Activated T-cell treated with anti-CD3 and anti-CD28 coated beads for 48 hours (primary cell): ENCODE results near the gene ZYG11A.

Experiments used
- DNase-seq: peaks from one replicate; pipeline ENCODE4 v3.0.0-alpha.2; 2020; ENCODE audit warnings: low read depth

Gene ZYG11A

GRCh38 chr1:52877554-52877953 is 35.0 kb downstream of the ZYG11A start:
- DNase-seq = no peak

GRCh38 chr1:52880206-52880605 is 37.6 kb downstream of the ZYG11A start:
- no peak for DNase-seq

GRCh38 chr1:52887483-52887882 is 44.9 kb downstream of the ZYG11A start:
- DNase-seq = no peak

GRCh38 chr1:52892424-52893215 is 50.1 kb downstream of the ZYG11A start:
- DNase-seq = no peak

- DNase-seq = no peak
Observed at GRCh38 chr1:52899445-52899894, 56.9 kb downstream of the ZYG11A start.

GRCh38 chr1:52900402-52900801 is 57.8 kb downstream of the ZYG11A start:
- DNase-seq = no peak

GRCh38 chr1:52901384-52901783 is 58.8 kb downstream of the ZYG11A start:
- DNase-seq = no peak

- no peak for DNase-seq
Observed at GRCh38 chr1:52904208-52904926, 61.8 kb downstream of the ZYG11A start.

- DNase-seq = no peak
Observed at GRCh38 chr1:52904927-52905698, 62.6 kb downstream of the ZYG11A start.

GRCh38 chr1:52906135-52906603 is 63.6 kb downstream of the ZYG11A start:
- DNase-seq = no peak

GRCh38 chr1:52907068-52907811 is 64.7 kb downstream of the ZYG11A start:
- DNase-seq = no peak

- DNase-seq = no peak
Observed at GRCh38 chr1:52907812-52908153, 65.2 kb downstream of the ZYG11A start.

GRCh38 chr1:52911541-52911940 is 69.0 kb downstream of the ZYG11A start:
- DNase-seq = no peak

- no peak for DNase-seq
Observed at GRCh38 chr1:52913014-52913413, 70.5 kb downstream of the ZYG11A start.

- no peak for DNase-seq
Observed at GRCh38 chr1:52913537-52913936, 71.0 kb downstream of the ZYG11A start.

- DNase-seq = no peak
Observed at GRCh38 chr1:52914463-52914862, 71.9 kb downstream of the ZYG11A start.

- no peak for DNase-seq
Observed at GRCh38 chr1:52915211-52915854, 72.8 kb downstream of the ZYG11A start.

GRCh38 chr1:52915855-52916220 is 73.3 kb downstream of the ZYG11A start:
- DNase-seq = no peak

- no peak for DNase-seq
Observed at GRCh38 chr1:52916241-52916975, 73.8 kb downstream of the ZYG11A start.

GRCh38 chr1:52917156-52917555 is 74.6 kb downstream of the ZYG11A start:
- DNase-seq = no peak

GRCh38 chr1:52917581-52917980 is 75.0 kb downstream of the ZYG11A start:
- no peak for DNase-seq
